Measurements from ENCODE around the gene JOSD1.

JOSD1 gene

DNA sequence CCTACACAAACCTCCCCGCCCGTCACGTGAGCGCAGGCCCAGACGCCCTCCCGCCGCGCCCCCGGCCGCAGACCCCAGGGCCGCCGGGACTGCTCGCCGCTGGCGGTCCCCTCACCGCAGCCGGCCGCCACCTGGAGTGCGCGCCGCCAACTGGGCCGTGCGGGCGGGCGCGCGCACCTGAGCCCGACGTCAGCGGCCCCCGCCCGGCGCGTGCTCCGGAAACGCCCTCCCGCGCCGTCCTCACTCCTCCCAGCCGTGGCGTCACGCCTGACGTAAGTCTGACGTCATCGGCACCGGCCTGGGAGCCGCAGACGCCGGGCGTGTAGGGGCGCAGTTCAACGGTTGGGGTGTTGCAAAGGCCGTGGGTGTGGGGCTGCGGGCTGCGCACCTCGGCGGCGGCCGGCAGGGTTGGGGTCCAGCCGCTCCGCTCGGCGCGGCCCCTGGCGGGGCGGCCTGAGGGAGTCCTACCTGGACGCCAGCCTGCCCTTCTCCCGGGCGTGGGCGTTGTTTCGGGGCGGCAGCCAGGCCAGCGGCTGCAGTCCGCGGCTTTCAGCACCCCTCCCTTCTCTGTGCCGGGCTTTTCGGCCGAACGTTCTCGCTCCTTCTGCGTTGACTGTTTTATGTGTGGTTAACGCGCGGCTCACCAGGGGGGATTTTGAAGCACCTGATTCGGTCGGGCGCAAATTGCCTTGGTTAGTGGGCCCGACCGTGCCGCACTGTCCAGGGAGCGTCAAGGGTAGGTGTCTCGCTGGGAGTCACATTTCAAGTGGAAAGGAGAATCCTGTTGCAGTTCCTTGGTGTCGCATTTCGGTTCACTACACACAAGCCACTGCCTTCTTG, at the start of gene JOSD1:
TSS of gene JOSD1 (minus strand) at position 155 of the 840 bp plus-strand sequence. CDS start 956 bp downstream, outside the sequence.
- DNase-seq = peak; percentile 88

DNA sequence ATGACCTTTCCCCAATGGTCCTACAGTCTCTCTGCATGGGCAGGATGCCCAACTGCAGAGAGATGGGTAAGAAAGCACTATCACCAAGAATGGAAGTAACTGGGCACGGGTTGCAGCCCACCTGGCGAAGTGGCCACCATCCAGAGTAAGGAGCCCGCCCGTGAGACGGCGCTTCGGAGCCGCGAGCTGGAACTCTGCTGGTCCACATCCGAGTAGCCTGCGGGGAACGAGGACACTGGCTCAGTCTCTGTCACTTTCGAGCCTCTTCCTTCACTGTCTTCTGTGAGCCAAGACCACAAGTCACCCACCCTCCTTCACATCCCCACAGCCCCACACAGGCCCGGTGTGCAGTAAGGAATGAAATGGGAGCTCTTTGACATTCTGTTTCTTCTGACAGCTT, 49.4 kb upstream of the JOSD1 start:
- no peak for DNase-seq

GRCh38 chr22:38748487-38749136, 47.9 kb upstream of the JOSD1 start:
- DNase-seq = no peak

DNA sequence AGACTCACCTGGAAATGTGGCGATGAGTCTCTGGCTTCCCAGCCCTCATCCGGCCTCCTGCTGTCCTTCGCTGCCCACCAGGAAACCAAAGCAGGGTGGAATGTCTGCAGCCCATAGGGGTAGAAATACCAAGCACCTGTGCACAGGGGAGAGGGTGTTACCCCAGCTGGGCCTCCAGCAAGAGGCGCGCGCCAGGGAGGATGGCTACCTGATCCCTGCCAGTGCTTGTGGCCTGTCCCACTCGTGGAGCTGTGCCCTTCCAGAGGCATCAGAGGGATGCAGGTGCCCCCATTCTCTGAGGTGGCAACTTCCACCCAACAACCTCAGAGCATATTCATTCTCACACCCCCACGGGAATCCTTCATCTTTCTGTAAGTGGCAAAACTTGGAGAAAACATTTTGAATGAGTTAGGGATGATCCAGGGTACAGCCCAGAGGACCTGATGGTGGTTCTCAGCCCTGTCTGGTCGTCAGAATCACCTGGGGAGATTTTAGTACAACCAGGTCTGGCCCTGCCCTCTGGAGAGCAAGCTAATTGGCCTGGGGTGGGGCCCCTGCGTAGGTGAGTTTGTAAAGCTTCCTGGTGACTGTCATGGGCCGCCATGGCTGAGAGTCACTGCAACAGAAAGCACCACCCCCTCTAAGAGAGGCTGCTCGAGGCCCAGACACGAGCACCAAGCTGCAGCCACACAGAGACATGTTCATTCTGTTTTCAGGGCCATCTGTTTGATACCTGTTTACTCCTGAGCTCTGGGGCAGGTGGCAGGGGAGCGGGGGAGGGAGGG, 45.1 kb upstream of the JOSD1 start:
- DNase-seq = peak; percentile 94

DNA sequence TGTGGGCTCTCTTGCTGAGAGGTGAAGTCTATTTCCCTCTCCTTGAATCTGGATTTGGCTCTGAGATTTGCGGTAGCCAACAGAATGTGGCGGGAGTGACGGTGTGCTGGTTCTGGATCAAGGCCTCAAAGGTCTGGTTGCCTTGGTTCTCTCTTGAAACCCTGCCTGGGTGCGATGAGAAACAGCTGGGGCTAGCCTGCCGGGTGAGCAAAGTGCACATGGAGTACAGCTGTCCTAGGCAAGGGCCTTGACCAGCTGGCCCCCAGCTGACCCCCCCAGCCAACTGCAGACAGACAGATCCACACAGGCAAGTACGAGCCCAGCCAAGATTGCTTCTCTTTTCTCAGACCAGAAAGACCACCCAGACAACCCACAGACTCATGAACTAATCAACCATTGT, 44.2 kb upstream of the JOSD1 start:
- DNase-seq = no peak

GRCh38 chr22:38742176-38742942, 41.6 kb upstream of the JOSD1 start:
- DNase-seq = no peak

- DNase-seq = no peak
Measured at GRCh38 chr22:38741576-38741975, 40.8 kb upstream of the JOSD1 start.

DNA sequence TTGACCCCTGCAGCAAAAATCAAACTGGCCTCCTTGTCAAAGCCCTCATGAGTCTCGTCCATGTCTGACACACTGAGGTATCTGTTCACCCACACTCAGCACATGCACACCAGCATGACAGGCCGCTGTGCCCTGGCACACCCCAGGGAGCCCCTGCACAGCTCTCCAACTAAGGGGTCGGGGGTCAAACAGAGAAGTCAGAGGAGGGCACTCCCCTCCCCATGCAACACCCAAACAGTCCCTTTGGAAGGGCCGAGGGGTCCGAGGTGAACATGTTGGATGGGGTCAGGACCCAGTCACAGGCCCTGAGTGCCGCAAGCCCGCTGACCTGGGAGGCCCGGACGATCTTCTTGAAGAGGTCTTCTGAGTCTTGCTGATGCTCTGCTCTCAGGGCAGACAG, 40.4 kb upstream of the JOSD1 start:
- no peak for DNase-seq

DNA sequence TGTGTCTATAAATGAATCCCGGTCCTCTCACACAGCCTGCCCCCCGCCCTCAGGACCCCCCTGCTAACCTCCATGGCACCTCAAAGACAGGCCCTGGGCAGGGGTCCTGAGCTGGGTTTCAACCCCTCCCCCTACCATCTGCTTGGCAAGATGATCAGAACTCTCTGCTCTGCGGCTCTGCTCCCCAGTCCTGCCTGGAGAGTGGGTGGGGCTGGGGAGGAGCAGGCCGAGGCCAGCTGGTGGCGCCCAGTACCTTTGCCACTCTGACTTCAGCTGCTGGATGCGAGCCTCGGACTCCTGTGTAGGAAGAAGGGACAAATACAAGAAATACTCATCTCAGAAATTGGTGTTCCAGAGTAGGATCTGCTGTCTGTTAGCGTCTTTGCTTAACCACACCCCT, 40.0 kb upstream of the JOSD1 start:
- peak; percentile 18 for DNase-seq

DNA sequence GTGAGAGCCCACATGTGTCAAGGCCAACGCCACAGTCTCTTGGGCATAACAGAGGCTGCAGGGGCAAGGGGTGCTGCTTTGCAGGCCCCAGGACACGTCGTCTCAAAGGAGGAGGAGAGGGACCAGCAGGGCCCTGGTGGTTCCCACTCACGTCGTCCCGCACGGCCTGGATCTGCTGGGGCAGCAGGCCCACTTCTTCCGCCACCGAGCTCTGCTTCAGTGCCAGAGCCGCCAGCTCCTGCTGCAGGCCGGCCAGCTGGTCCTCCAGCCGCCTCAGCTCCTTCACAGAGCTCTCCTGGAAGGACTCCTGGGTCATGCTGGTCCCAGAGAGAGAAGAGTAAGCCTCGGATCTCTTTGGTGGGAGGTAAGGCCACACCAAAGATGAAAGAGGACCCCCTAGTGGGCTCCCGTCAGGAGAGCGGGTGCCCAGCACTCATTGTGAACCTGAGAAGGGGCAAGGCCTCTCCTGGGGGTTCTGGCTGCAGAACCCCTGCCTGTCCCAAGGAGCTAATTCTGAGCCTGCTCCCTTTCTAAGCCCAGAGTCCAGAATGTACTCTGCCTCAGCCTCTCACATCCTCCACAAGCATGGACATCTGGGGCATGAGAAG, 39.5 kb upstream of the JOSD1 start:
- no peak for DNase-seq

DNA sequence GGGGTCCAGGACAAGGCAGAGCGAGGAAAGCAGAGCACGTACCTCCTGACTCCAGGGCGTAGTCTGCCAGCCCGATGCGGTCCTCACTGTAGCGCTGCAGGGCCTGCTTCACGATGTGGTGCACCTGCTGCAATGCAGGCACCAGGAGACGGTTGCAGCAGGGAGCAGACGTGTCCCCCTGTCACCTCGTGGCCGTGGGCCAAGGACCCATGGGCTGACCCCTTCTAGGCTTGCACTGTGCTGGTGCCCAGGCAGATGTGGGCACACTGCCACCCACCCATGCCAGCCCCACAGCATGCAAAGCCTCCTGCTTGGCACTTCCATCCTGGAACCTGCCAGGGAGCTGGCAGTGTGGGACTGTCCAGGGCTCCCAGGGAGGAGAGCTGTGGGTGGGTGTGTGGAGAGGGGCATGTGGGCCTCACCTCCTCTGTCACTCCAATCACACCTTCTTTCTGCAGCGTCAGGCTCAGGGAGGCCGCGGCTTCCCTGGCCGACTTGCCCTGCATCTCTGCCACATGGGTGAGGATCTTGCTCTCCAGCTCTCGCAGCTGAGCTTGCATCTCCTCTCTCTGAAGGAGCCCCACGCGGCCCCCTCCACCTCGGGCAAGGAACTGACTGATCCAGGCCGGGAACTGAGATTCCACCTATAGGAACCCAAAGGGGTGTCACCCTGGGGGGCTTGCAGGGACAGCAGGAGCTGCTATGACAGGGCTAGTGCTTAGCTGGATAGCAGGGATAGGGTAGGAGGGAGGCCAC, 38.7 kb upstream of the JOSD1 start:
- no peak for DNase-seq

GRCh38 chr22:38738475-38739070, 37.8 kb upstream of the JOSD1 start:
- DNase-seq = no peak

GRCh38 chr22:38737302-38738060, 36.7 kb upstream of the JOSD1 start:
- DNase-seq = no peak

DNA sequence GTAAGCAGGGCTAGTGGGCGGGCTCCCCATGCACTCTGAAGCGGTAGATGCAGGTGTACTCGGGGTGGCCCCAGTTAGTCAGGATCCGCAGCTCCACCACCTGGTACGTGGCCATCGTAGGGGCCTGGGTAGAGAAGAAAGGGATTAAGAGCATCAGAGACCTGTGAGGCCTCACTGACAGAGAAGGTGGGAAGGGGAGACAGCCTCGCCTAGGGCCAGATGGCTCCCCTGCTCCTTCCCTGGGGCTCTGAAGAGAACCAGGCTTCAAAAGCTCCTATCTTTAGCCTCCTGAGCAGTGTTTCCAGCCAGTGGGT, 35.5 kb upstream of the JOSD1 start:
- DNase-seq = peak; percentile 61

DNA sequence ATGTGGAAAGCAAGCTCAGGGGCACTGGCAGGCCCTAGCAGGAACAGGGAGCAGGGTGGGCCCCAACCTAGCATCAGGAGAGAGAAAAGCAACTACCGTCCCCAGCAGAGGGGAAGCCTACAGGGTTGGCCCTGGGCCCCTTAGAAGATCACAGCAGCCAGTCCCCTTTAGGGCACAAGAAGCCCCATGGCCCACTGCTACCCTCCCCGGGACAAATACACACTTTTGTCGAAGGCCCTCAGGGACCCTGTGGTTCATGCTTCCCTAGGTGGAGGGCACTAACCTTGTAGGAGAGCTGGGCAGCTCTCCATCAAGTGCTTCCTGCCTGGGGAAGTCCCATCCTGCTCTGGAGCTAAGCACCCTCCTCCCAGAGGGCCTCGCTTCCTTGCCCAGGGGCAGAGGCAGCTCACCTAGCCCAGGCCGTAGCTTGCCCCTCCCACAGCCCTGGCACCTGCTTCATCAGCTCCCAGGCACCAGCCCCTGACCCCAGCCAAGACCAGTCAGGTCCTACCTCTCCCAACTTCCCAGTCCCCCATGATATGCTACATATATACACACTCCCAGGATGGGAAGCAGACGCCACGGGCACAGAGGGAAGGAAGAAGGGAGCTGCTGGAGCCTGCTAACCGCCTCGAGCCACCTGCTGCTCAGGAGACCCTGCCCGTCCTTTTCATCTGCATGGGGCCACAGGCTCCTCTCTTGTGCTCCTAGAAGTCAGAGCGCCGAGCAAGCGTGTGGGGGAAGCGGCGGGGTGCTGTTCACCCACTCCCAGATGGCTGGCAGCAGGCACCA, 34.9 kb upstream of the JOSD1 start:
- DNase-seq = no peak

GRCh38 chr22:38735126-38735464, 34.4 kb upstream of the JOSD1 start:
- DNase-seq = no peak

DNA sequence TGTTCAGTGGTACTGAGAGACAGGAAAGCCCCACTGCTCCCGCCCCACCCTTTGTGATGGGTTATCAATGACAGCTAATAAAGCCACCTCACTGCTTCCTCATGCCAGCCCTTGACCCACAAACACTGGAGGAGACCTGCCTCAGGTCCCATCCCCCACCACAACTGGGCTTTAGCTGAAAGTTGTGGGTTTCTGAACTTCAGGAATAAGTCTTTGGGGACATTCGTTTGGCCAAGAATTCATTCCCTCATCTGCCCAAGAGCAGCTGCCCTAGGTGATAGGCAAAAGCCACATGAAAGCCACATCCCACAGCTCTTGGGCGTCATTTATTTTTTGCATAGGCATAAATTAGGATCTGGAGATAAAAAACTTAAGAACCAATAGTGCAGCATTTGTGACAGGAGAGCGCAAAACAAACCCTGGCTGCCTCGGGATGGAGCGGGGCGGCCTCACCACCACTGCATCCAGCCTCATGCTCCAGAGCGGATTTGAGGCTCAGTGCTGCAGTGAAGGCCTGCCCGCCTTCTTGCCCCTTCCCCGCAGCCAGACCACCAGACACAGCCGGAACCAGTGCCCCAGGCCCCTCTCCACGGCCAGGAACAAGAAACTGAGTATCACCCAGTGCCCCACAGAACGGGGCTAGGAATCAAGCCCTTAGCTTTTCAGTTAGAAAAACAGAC, 33.8 kb upstream of the JOSD1 start:
- DNase-seq = no peak

- DNase-seq = peak; percentile 89
Measured at GRCh38 chr22:38733724-38734381, 33.1 kb upstream of the JOSD1 start.

DNA sequence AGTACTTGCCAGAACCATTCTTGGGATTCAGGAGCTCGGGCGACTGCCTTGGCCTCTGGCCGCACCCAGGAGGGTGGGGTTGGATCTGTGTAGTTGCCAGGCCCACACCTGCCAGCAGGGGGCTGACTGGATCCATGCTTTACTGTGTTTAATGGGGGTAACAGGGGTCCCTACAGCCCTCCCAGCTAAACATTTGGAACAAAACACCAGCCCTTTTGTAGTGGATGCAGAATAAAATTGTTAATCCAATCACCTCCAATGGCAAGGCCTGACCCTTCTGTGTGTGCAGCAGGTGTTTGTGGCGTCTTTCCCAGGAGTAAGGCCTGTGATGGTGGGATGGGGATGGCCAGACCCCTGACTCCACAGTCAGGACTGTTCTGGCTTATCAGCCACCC, 32.6 kb upstream of the JOSD1 start:
- peak; percentile 60 for DNase-seq
